Erythroblast (primary cell): ENCODE measurements around the gene CALML5.

Source experiments
- DNase-seq, 2 experiments: peaks; one replicate each; lab custom pipeline; 2025; lab: John Stamatoyannopoulos, UW
- GATA1 ChIP-seq: IDR thresholded peaks from 2 replicates; pipeline ENCODE4 v1.6.1; 2011; ENCODE audit warnings: low read depth, mild to moderate bottlenecking, control low read depth, low read length, moderate library complexity
- POLR2A ChIP-seq: IDR thresholded peaks from 2 replicates; pipeline ENCODE4 v1.6.1; 2011; ENCODE audit warnings: mild to moderate bottlenecking, low read length

CALML5 gene

DNA sequence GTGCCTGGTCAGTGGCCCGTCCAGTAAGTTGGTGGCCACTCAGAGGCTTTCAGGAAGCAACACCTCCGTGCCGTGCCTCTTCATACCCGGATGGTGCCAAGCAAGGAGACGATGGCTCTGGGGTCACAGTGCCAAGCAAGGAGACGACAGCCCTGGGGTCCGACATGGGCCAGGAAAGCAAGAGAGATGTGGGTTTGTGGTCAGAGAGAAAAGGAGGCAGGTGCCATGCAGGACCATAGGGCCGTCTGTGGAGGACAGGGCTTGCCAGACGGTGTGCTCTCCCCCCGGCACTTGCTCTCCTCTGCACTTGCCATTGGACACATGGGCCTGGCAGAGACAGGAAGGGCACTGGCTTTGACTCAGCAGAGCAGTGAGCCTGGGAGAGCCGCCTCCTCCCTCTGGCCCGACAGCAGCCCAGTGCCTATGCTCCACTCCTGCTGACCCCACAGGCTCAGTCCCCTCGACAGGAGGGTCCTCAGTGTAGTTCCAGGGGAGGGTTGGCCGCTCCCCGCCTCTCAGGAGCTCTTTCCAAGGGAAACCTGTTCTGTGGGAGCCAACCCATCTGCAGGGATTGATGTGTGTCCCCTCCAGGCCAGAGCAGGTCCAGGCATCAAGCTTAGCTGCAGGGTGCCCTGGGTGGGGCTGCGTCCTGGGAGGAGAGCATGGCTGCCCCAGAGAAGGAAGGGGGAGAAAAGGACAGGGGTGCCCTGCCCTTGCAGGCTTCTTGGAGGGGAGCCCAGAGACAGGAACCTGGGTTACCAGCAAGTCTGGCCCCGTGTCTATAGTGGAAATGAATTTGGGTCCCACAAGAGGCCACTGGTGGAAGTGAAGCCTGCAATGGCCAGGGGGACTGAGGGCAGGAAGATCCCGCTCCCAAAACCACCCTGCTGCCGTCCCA lies 7.6 kb upstream of the CALML5 start:
- TF ChIP-seq POLR2A (no peak), GATA1 (no peak)
- no peak for DNase-seq

DNA sequence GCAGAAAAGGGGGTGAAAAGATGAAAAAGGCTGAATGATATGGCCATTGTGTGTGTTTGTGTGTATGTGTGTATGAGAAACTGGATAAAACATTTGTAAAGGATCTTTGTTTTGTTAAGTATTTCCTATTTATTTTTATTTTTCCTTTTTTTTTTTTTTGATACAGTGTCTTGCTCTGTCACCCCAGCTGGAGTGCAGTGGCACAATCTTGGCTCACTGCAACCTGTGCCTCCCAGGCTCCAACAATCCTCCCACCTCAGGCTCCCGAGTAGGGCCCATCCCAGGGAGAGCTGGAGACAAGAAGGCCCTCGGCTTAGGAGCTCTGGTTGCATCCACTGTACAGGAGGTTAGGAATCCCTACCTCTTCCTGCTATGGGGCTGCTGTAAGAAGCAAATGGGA lies 6.9 kb upstream of the CALML5 start:
- DNase-seq = no peak
- TF ChIP-seq POLR2A = no peak
- no peak for TF ChIP-seq GATA1

DNA sequence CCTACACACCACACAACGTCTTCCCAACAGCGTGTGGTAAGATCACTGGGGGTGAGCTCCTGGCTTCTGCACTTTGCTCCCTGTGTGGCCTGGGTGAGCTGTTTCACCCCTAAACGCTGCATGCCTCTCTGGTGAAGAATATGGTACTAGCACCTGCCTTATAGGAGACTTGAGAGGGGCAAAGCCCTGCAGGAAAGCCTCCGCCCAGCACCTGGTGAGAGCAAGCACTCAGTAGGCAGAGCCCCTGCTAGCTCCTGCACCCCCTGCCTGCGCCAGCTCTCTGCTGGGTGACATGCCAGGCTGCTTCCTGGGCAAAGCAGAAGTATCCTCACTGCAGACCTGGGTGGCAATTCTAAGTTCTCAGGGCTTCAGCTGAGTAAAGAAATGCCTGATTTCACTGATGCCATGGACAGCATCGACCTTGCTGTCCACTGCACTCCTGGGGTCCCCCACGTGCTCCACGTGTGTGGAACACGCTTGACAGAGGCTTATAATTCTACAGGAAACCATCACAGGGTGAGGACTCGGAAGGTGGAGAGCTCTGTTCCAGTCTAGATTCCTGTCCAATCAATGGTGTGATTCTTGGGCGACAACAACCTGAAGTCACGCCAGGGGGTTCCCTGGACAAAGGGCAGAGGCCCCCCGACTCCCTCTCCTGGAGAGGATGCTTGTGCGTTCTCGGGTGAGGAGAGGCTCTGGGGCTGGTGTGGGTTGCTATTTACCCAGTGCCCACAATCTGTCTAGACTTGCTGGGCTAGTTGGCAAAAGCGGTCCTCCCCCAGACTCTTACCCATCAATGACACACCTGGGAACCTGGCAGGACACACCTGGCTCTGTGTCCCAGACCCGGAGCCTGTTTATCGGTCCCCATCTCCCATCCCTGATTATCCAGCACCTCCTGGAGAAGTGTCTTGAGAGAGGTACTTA lies 5.0 kb upstream of the CALML5 start:
- no peak for TF ChIP-seq POLR2A
- TF ChIP-seq GATA1 = no peak
- DNase-seq = no peak

DNA sequence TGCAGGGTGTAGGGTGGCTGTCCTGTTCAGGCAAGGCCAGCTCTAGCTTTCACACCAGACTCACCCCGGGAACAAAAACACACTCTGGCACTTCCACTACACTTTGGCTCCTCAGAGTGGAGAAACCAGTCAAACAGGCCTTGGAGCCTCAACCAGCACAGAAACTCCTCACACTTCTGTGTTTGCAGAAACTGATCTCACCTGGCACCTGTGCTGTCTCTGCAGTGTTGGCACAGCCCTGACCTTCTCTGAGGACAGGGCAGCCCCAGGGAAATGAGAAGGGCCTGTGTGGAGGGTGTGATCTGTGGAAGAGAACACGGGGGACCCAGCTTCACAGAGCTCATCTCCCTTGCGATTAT lies 4.1 kb upstream of the CALML5 start:
- no peak for DNase-seq
- TF ChIP-seq POLR2A = no peak
- TF ChIP-seq GATA1 = no peak

DNA sequence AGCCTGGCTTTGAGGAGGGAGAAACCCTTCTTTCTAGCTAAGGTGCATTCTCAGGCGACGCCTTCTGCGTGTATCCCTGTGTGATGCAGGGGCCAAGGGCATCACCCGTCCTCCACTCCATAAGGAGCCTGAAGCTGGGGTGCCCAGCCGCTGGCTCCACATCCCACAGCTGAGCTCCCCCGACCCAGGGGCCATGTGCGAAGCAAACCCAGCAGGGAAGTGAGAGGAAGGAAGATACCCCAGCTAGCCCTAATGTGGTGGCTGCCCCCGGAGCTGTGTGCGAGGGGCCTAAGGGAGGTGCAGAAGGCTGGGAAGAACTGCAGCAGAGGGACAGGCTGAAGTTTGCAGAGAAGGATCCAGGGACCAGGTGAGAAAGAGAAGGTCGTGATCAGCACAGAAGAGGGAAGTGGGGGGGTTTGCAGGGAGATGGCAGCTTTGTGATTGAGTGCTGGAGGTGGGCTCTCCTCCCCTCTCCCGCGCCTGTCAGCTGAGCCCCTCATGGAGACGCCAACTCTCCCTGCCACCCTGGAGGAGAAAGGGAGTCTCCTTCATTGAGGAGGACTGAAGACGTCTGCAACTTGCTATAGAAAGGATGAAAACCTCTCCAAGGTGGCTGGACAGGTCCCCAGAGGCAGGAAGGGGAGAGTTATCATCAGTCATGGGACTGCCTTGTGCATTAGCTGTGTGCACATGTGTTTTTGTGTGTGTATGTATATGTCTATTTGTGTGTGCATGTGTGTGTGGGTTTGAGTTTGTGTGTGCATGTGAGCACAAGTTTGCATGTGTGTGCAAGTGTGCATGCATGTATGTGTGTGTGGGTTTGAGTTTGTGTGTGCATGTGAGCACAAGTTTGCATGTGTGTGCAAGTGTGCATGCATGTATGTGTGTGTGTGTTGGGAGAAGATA lies 3.5 kb upstream of the CALML5 start:
- no peak for DNase-seq
- TF ChIP-seq POLR2A = no peak
- no peak for TF ChIP-seq GATA1

DNA sequence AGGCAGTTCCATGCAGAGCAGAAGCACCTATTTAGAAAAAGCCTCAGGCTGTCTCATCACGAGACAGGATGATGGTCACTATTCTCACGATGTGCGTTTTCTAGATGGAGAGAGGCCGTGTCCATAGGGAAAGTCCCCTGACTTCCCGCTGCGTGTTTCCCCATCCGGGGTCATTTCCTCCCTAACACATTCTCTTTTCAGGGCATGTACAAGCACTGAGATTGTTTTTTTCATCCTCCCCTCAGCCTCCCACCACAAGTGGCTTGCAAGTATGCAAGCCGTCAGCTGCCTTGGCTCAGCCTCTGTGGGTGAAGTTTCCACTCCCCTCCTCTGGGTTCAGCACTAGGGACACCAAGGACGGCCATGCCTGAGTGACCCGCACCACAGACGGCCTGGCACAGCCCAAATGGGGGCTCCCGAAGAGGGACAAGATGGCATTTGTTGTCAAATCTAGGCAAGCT lies 2.7 kb upstream of the CALML5 start:
- DNase-seq = no peak
- TF ChIP-seq POLR2A = no peak
- no peak for TF ChIP-seq GATA1

DNA sequence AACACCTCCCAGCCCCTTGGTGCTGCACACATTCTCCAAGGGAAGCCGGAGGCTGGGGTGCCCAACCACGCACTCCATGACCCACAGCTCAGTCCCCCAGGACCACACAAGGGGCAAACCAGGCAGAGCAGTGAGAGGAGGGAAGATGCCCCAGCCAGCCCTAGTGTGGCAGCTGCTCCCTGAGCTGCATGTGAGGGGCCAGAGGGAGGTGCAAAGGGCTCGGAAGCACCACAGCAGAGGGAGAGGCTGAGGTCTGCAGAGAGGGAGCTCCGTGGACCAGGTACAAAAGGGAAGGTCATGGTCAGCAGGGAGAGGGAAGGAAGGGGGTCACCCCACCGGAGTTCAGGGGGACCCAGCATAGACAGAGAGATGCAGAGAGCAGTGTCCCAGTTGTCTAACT lies 1.5 kb upstream of the CALML5 start:
- no peak for TF ChIP-seq POLR2A
- no peak for TF ChIP-seq GATA1
- DNase-seq = no peak

DNA sequence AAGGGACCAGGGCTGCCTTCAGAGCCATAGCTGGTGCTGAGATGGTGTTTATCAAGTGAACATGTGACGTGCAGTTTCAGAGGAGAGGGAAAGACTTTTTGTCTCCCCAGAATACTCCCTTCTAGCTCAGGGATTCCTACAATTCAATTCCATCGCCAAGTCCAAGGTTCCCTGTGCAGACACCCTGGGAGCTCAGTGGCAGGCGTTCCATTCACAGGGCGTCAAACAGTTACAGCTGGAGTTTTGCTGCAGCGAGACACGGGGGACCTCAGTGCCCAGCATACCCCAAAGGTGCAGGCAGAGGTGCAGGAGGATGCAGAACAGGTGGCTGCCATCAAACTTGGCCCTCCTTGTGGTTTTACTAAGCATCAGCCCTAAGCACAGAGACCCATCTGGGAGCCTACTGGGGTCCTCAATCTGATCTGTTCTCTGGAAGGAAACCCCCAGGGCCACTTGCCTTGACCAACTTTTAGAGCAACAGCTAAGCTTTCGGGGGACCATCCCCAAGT lies 846 bp upstream of the CALML5 start:
- no peak for DNase-seq
- TF ChIP-seq GATA1 (no peak), POLR2A (no peak)

DNA sequence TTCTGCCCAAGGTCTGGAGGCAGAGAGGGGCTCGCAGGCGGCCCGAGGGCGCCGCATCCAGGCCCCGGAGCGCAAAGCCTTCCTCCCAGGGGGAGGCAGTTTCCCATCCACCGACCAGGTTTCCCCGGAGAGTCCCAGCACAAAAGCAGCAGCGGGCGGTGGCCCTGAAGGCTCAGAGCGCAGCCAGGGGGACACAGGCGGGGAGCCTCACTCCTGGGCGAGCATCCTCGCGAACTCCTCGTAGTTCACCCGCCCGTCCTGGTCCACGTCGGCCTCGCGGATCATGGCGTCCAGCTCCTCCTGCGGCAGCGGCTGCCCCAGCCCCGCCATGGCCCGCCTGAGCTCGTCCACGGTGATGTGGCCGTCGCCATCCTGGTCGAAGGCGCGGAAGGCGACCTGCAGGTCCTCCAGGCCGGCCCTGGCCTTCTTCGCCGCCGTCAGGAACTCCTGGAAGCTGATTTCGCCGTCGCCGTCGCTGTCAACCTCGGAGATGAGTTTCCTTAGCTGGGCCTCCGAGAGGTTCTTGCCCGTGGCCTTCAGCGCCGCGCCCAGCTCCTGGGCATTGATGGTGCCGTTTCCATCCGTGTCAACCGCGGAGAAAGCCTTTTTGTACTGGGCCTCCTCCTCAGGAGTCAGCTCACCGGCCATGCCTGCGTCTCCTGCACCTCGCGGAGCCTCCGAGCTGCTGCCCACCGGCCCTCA lies 428 bp downstream of the CALML5 start:
- no peak for DNase-seq
- TF ChIP-seq GATA1 (no peak), POLR2A (no peak)

DNA sequence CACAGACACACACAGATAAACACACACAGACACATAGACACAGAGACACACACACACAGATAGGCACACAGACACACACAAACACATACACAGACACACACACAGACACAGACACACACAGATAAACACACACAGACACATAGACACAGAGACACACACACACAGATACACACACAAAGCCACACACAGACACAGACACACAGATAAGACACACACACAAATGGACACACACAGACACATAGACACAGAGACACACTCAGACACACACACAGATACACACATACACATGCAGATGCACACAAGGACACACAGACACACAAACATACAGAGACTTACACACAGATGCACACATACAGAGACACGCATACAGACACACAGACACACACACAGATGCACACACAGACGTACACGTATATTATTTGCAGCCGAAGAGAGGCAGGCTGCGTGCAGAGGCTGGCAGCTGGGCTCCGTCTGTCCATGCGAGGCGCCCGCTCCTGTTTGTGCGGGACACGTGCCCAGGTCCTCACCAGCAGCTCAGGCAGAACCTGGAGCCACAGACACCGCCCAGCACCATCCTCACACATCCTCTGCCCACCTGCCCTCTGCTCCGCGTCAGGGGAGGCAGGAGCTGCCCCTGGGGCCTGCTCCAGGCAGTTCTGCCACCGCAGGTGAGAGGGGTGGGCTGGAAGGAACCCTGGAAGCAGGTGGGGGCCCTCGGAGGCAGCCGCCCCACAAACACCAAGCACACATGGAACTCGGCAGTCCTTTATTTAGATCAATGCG lies 1.2 kb downstream of the CALML5 start:
- DNase-seq = no peak
- TF ChIP-seq GATA1 (no peak), POLR2A (no peak)

DNA sequence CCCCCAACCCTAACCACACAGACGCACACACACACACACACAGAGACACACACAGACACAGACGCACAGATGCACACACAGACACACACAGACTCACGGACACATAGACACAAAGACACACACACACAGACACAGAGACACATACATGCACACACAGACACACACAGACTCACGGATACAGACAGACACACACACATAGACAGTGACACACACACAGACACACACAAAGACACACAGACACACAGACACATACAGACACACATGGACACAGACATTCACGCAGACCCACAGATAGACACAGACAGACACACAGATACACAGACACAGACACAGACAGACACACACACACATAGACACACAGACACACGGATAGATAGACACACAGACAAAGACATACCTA lies 2.1 kb downstream of the CALML5 start:
- no peak for DNase-seq

More for the DNA sequence above, 2.1 kb downstream of the CALML5 start:
- TF ChIP-seq GATA1 (no peak), POLR2A (no peak)
